ENCODE results near the gene ALG14. TPM values are rescaled to one million over a fixed set of nuclear protein-coding genes. Genes with fewer than 3 reads are reported as not detected.

Gene ALG14
- total and polyA plus RNA-seq, 2 donors (not counting 3 experiments of a cell fraction or from before 2014, with no cell fraction given) = 2.6 to 8.6 TPM

- Histone ChIP-seq H3K4me3 (replicated peaks in 1 of 3; ENCODE audit: insufficient read depth in 1 of 3, low read depth in 1 of 3, low read length in 3 of 3) (no peak overlapping the region), H3K9ac (replicated peaks; ENCODE audit: extremely low read depth, insufficient read depth, low read length) (no peak overlapping the region), H3K27ac (ENCODE audit: insufficient read depth, low read depth, low read length) (no peak overlapping the region), H3K27me3 (ENCODE audit: control insufficient read depth in 2 of 2, insufficient read depth in 2 of 2, low read length in 2 of 2) (no peaks in the 10 kb centered on the region), H3K79me2 (ENCODE audit: control insufficient read depth, insufficient read depth, low read length) (no peaks in the 10 kb centered on the region), H3K9me1 (replicated peaks; ENCODE audit: control insufficient read depth, extremely low read depth, insufficient read depth, low read length) (no peaks in the 10 kb centered on the region), H3K4me2 (ENCODE audit: insufficient read depth, low read length) (no peak overlapping the region), H3K4me1 (ENCODE audit: control insufficient read depth, extremely low read depth, insufficient read depth, low read length) (peaks cover 10% of the 10 kb centered on the region), H3K9me3 (replicated peaks; ENCODE audit: control insufficient read depth, insufficient read depth, low read length) (no peaks in the 10 kb centered on the region), H3K36me3 (ENCODE audit: control insufficient read depth in 2 of 2, extremely low read depth in 1 of 2, insufficient read depth in 2 of 2, low read length in 2 of 2) (no peaks in the 10 kb centered on the region), H2AFZ (ENCODE audit: low read depth, low read length) (no peak overlapping the region), H4K20me1 (replicated peaks; ENCODE audit: control insufficient read depth, extremely low read depth, insufficient read depth, low read length) (no peaks in the 10 kb centered on the region)
- FAIRE-seq (no peak), DNase-seq (ENCODE audit: low read depth, low spot score) (no peak)
- no TSS peak for BruUV-seq (replicated peaks)
- POLR2A ChIA-PET = no interaction called here
- dilution Hi-C loops (cut with MboI; ENCODE audit: extremely low pct_ligation_motif_present, low sequenced_read_pairs) = no loop called here
- CTCF ChIA-PET = interaction anchor here (0.6 to 1.4 kb wide), 7 partner anchors 13 to 155 kb away, joined by 3 to 6 read pairs (median 3); no protein-coding TSS in a partner anchor
- intact Hi-C loops (cut with micrococcal nuclease) = no loop called here
- TF ChIP-seq MYC (IDR thresholded peaks at IDR 0.05; ENCODE audit: low read depth, low read length) (no peak), EZH2 (IDR thresholded peaks at IDR 0.05; ENCODE audit: borderline replicate concordance, low read depth, low read length, severe bottlenecking) (no peak), GATA2 (IDR thresholded peaks at IDR 0.05; ENCODE audit: insufficient read depth, insufficient read length, low read depth, low read length) (no peak), JUN (IDR thresholded peaks at IDR 0.05; ENCODE audit: borderline replicate concordance, insufficient read depth, insufficient read length, low read depth) (no peak), CTCF (IDR thresholded peaks at IDR 0.05; ENCODE audit: extremely low read depth in 1 of 2, insufficient read depth in 1 of 2, low read depth in 1 of 2, low read length in 2 of 2) (no peak), MAX (IDR thresholded peaks at IDR 0.05; ENCODE audit: insufficient read depth, insufficient read length) (no peak), POLR2A (IDR thresholded peaks at IDR 0.05; ENCODE audit: low read depth, low read length) (no peak), POLR2AphosphoS5 (IDR thresholded peaks at IDR 0.05; ENCODE audit: insufficient read depth, low read depth, low read length) (no peak)
These were observed 65.1 kb downstream of the ALG14 start for GRCh38 chr1:95007687-95008086.

Data from endothelial cell of umbilical vein (primary cell).